Muscle of back (tissue), 11 donors: ENCODE results near the gene WNK2. TPM values are rescaled to one million over a fixed set of nuclear protein-coding genes. Genes with fewer than 3 reads are reported as not detected.

Source experiments
- DNase-seq, 3 donors: peaks; one replicate each; pipeline versions ENCODE4 v3.0.0 to v3.0.0-alpha.2; 2013
- polyA plus RNA-seq, 10 donors: library from polyadenylated mRNA; unstranded; fragments of 120-200 nt; gene quantifications; one replicate each; pipeline ENCODE4 v1.2.1, GENCODE V29; 2013; ENCODE audit not compliant: insufficient read length in 10 of 10

Gene WNK2
- polyA plus RNA-seq, 10 donors: 9.3 to 14.7 (median 11.5) TPM

- peak in 2 of 3 donors; percentile 57 to 81 for DNase-seq
Observed at GRCh38 chr9:93161786-93162562, 22.0 kb upstream of the WNK2 start.

- DNase-seq: no peak
Observed at GRCh38 chr9:93164085-93164484, 19.9 kb upstream of the WNK2 start.

GRCh38 chr9:93166699-93167098 lies 17.2 kb upstream of the WNK2 start:
- DNase-seq: no peak

- no peak for DNase-seq
Observed at GRCh38 chr9:93167185-93167584, 16.8 kb upstream of the WNK2 start.

GRCh38 chr9:93167838-93168237 lies 16.1 kb upstream of the WNK2 start:
- DNase-seq: no peak

- no peak for DNase-seq
Observed at GRCh38 chr9:93168581-93168980, 15.4 kb upstream of the WNK2 start.

GRCh38 chr9:93169444-93169843 lies 14.5 kb upstream of the WNK2 start:
- no peak for DNase-seq

GRCh38 chr9:93170571-93170970 lies 13.4 kb upstream of the WNK2 start:
- DNase-seq: no peak

GRCh38 chr9:93171261-93171990 lies 12.5 kb upstream of the WNK2 start:
- no peak for DNase-seq

- DNase-seq: no peak
Observed at GRCh38 chr9:93172666-93173364, 11.1 kb upstream of the WNK2 start.

- no peak for DNase-seq
Observed at GRCh38 chr9:93173365-93174051, 10.4 kb upstream of the WNK2 start.

GRCh38 chr9:93174976-93175375 lies 9.0 kb upstream of the WNK2 start:
- no peak for DNase-seq

- DNase-seq: no peak
Observed at GRCh38 chr9:93177676-93178075, 6.3 kb upstream of the WNK2 start.

GRCh38 chr9:93178851-93179786 lies 4.8 kb upstream of the WNK2 start:
- DNase-seq: no peak

- DNase-seq: no peak
Observed at GRCh38 chr9:93180938-93181337, 3.0 kb upstream of the WNK2 start.

- no peak for DNase-seq
Observed at GRCh38 chr9:93181672-93182435, 2.1 kb upstream of the WNK2 start.

GRCh38 chr9:93182572-93182971 lies 1.4 kb upstream of the WNK2 start:
- DNase-seq: no peak

GRCh38 chr9:93183131-93183662 lies 742 bp upstream of the WNK2 start:
- DNase-seq: no peak

GRCh38 chr9:93184432-93185265 lies 710 bp downstream of the WNK2 start:
- DNase-seq: no peak
